SK-N-SH (cell line): ENCODE measurements around the gene ASB5.

Source experiments
- EP300 ChIP-seq, 2 experiments: IDR thresholded peaks; 2 replicates each; pipeline versions ENCODE4 v1.4.0 to v1.6.1; 2012; ENCODE audit warnings: borderline replicate concordance in 1 of 2, low read depth in 1 of 2, low read length in 1 of 2
- FOXJ3 ChIP-seq: sonication (generic); formaldehyde crosslinking; IDR thresholded peaks from 2 replicates; pipeline ENCODE4 v1.5.1; 2020; ENCODE audit warnings: mild to moderate bottlenecking, missing genetic modification reagents
- GABPA ChIP-seq: IDR thresholded peaks from 2 replicates; pipeline ENCODE4 v1.4.0; 2012; ENCODE audit warnings: low read depth, mild to moderate bottlenecking
- JUND ChIP-seq: IDR thresholded peaks from 2 replicates; pipeline ENCODE4 v1.4.0; 2012
- POLR2AphosphoS5 ChIP-seq: IDR thresholded peaks from 2 replicates; pipeline ENCODE4 v1.6.1; 2012; ENCODE audit warnings: low read depth, low read length
- RCOR1 ChIP-seq: fragments of 150-350 bp; IDR thresholded peaks from 2 replicates; pipeline ENCODE4 v1.6.1; 2017; ENCODE audit warnings: antibody characterized with exemption, low read length
- USF1 ChIP-seq: IDR thresholded peaks from 2 replicates; pipeline ENCODE4 v1.4.0; 2012; ENCODE audit warnings: low read depth, borderline replicate concordance
- TF ChIP-seq, protein P1 (sequence below): fragments of 200-600 bp; sonication (generic); IDR thresholded peaks from 2 replicates; pipeline ENCODE4 v1.6.1; 2017; ENCODE audit warnings: antibody characterized with exemption, mild to moderate bottlenecking, moderate library complexity
- TF ChIP-seq, protein P2 (sequence below): IDR thresholded peaks from 2 replicates; pipeline ENCODE4; 2012

DNA sequence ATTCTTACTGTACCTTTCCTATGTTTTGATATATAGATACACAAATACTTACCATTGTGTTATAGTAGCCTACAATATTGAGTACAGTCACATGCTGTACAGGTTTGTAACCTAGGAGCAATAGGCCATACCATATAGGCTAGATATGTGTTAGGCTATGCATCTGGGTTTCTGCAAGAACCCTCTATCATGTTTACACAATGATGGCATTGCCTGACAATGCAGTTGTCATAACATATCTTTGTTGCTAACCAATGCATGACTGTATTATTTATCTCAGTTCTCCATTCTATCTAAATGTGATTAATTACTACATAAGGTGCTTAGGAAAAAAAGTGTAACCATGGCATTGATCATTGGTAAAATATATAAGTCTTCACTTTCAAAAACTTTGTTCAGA is 40.8 kb upstream of the ASB5 start:
- TF ChIP-seq, protein P1, sequence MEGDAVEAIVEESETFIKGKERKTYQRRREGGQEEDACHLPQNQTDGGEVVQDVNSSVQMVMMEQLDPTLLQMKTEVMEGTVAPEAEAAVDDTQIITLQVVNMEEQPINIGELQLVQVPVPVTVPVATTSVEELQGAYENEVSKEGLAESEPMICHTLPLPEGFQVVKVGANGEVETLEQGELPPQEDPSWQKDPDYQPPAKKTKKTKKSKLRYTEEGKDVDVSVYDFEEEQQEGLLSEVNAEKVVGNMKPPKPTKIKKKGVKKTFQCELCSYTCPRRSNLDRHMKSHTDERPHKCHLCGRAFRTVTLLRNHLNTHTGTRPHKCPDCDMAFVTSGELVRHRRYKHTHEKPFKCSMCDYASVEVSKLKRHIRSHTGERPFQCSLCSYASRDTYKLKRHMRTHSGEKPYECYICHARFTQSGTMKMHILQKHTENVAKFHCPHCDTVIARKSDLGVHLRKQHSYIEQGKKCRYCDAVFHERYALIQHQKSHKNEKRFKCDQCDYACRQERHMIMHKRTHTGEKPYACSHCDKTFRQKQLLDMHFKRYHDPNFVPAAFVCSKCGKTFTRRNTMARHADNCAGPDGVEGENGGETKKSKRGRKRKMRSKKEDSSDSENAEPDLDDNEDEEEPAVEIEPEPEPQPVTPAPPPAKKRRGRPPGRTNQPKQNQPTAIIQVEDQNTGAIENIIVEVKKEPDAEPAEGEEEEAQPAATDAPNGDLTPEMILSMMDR: no peak
- no peak for TF ChIP-seq GABPA
- no peak for TF ChIP-seq FOXJ3 (CRISPR knock-in tag)
- TF ChIP-seq USF1: no peak
- TF ChIP-seq, protein P2, sequence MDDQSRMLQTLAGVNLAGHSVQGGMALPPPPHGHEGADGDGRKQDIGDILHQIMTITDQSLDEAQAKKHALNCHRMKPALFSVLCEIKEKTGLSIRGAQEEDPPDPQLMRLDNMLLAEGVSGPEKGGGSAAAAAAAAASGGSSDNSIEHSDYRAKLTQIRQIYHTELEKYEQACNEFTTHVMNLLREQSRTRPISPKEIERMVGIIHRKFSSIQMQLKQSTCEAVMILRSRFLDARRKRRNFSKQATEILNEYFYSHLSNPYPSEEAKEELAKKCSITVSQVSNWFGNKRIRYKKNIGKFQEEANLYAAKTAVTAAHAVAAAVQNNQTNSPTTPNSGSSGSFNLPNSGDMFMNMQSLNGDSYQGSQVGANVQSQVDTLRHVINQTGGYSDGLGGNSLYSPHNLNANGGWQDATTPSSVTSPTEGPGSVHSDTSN: no peak
- TF ChIP-seq RCOR1: no peak
- no peak for TF ChIP-seq JUND
- TF ChIP-seq EP300 (IDR thresholded peaks at IDR 0.05; ENCODE audit: borderline replicate concordance in 1 of 2, low read depth in 1 of 2, low read length in 1 of 2): no peak
- no peak for TF ChIP-seq POLR2AphosphoS5
